Osteocyte (in vitro differentiated cells): ENCODE data around the gene C9orf43. TPM values are rescaled to one million over a fixed set of nuclear protein-coding genes. Genes with fewer than 3 reads are reported as not detected.

ENCODE experiments used
- DNase-seq: peaks from one replicate; pipeline ENCODE4 v3.0.0; 2021; ENCODE audit warnings: mixed read lengths; ENCODE audit not compliant: unreplicated experiment; ENCODE audit errors: extremely low spot score
- H3K27ac Mint-ChIP-seq: one replicate; pipeline ENCODE4 v1.8.0; 2021; ENCODE audit warnings: mild to moderate bottlenecking, mixed read lengths; ENCODE audit not compliant: unreplicated experiment
- H3K27me3 Mint-ChIP-seq: one replicate; pipeline ENCODE4 v1.8.0; 2021; ENCODE audit warnings: mixed read lengths; ENCODE audit not compliant: unreplicated experiment
- H3K36me3 Mint-ChIP-seq: one replicate; pipeline ENCODE4 v1.8.0; 2021; ENCODE audit warnings: mixed read lengths; ENCODE audit not compliant: unreplicated experiment
- H3K4me1 Mint-ChIP-seq: one replicate; pipeline ENCODE4 v1.8.0; 2021; ENCODE audit warnings: mixed read lengths; ENCODE audit not compliant: unreplicated experiment
- H3K4me3 Mint-ChIP-seq: one replicate; pipeline ENCODE4 v1.8.0; 2021; ENCODE audit warnings: mild to moderate bottlenecking, moderate library complexity, mixed read lengths; ENCODE audit not compliant: unreplicated experiment
- H3K9me3 Mint-ChIP-seq: one replicate; pipeline ENCODE4 v1.8.0; 2021; ENCODE audit warnings: mixed read lengths; ENCODE audit not compliant: unreplicated experiment
- CTCF ChIP-seq: fragments of 200-600 bp; sonication (generic); IDR thresholded peaks from 2 replicates; pipeline ENCODE4 v1.5.0; 2021; ENCODE audit warnings: antibody characterized with exemption, mild to moderate bottlenecking, moderate library complexity
- total RNA-seq: library from RNA; stranded (reverse); gene quantifications from 2 replicates; pipeline ENCODE4 v1.2.1, GENCODE V29; 2021

C9orf43 gene
- total RNA-seq, 1 donor from 2014 or later: 0.43 TPM

- no peak for DNase-seq
- H3K9me3 Mint-ChIP-seq: no peaks in the 10 kb centered on the region
- H3K27me3 Mint-ChIP-seq: no peaks in the 10 kb centered on the region
- no peaks in the 10 kb centered on the region for H3K4me1 Mint-ChIP-seq
- H3K36me3 Mint-ChIP-seq: peaks cover 31% of the 10 kb centered on the region
- no peak overlapping the region for H3K4me3 Mint-ChIP-seq
- TF ChIP-seq CTCF: no peak
- no peak overlapping the region for H3K27ac Mint-ChIP-seq
These were observed 21.7 kb upstream of the C9orf43 start for GRCh38 chr9:113388833-113389232.

- DNase-seq: no peak
- Mint-ChIP-seq H3K27ac (no peak overlapping the region), H3K36me3 (peaks cover 31% of the 10 kb centered on the region)
These were observed 21.1 kb upstream of the C9orf43 start for GRCh38 chr9:113389451-113389850.

DNA sequence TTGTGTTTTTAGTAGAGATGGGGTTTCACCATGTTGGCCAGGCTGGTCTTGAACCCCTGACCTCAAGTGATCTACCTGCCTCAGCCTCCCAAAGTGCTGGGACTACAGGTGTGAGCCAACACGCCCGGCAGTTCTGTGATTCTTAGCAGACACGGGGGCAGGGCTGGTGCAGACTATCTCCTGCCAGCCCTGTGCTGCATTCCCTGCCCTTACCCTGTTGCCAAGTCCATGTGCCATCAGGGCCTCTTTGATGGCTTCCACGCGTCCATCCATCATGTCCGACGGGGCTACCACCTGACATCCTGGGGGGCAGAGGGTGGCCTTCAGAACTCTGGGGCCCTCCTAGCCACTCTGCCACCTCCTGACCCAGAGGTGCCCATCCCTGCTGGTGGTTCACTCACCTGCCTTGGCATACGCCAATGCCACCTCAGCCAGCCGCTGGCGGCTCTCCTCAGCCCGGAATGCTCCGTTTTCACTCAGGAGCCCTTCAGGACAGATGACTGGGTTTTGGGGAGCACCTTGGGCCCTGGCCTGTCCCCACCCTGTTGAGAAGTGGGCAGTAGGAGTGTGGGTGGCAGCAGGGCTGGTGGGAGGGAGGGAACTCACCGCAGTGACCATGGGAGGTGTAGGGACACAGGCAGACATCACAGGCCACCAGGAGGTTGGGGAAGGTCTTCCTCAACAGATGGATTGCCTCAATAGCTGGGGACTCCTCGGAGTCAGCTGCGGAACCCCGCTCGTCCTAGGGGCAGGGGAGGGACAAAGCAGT lies 20.2 kb upstream of the C9orf43 start:
- Mint-ChIP-seq H3K4me3 (no peak overlapping the region), H3K27me3 (no peaks in the 10 kb centered on the region), H3K4me1 (no peaks in the 10 kb centered on the region), H3K9me3 (no peaks in the 10 kb centered on the region), H3K27ac (no peak overlapping the region), H3K36me3 (peaks cover 36% of the 10 kb centered on the region)
- no peak for TF ChIP-seq CTCF
- DNase-seq: no peak

More at GRCh38 chr9:113389451-113389850, 21.1 kb upstream of the C9orf43 start:
- Mint-ChIP-seq H3K4me1 (no peaks in the 10 kb centered on the region), H3K27me3 (no peaks in the 10 kb centered on the region), H3K9me3 (no peaks in the 10 kb centered on the region), H3K4me3 (no peak overlapping the region)
- no peak for TF ChIP-seq CTCF

DNA sequence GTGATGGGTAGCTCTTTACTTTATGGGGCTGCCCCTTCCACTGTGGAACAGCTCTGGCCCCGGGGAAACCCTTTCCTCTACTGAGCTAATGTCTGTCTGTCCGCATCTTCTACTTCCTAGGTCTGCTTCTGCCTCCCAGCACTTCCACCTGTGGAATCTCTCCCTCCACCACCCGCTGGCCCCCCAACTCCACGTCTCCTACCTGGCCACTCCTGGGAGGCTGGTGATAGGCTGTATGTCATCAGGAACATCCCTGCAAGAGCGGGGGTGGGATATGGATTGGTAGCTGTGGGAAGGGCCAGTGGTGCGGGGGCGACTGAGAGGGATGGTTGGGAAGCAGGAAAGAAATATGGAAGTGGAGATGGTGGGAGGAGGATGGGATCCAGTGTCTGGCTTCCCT lies 18.6 kb upstream of the C9orf43 start:
- H3K27ac Mint-ChIP-seq: no peak overlapping the region
- H3K9me3 Mint-ChIP-seq: no peaks in the 10 kb centered on the region
- peaks cover 36% of the 10 kb centered on the region for H3K36me3 Mint-ChIP-seq
- no peaks in the 10 kb centered on the region for H3K4me1 Mint-ChIP-seq
- H3K4me3 Mint-ChIP-seq: no peak overlapping the region
- no peak for DNase-seq
- H3K27me3 Mint-ChIP-seq: no peaks in the 10 kb centered on the region
- TF ChIP-seq CTCF: no peak

GRCh38 chr9:113393281-113393680 lies 17.3 kb upstream of the C9orf43 start:
- H3K27ac Mint-ChIP-seq: no peak overlapping the region
- H3K27me3 Mint-ChIP-seq: no peaks in the 10 kb centered on the region
- no peaks in the 10 kb centered on the region for H3K9me3 Mint-ChIP-seq
- H3K4me3 Mint-ChIP-seq: no peak overlapping the region
- H3K36me3 Mint-ChIP-seq: peaks cover 27% of the 10 kb centered on the region
- no peaks in the 10 kb centered on the region for H3K4me1 Mint-ChIP-seq
- DNase-seq: no peak
- no peak for TF ChIP-seq CTCF
